IMR-90 (cell line): ENCODE results near the gene ROMO1.

Source experiments
- RFX5 ChIP-seq: IDR thresholded peaks from 2 replicates; pipeline ENCODE4 v1.8.0; 2012; ENCODE audit warnings: low read depth, mild to moderate bottlenecking, low read length, moderate library complexity
- TF ChIP-seq, protein P1 (sequence below): conservative IDR thresholded peaks from 2 replicates; pipeline ENCODE4 v1.5.1; 2012; ENCODE audit warnings: mild to moderate bottlenecking, low read depth, low read length, improper control_type of control experiment

DNA sequence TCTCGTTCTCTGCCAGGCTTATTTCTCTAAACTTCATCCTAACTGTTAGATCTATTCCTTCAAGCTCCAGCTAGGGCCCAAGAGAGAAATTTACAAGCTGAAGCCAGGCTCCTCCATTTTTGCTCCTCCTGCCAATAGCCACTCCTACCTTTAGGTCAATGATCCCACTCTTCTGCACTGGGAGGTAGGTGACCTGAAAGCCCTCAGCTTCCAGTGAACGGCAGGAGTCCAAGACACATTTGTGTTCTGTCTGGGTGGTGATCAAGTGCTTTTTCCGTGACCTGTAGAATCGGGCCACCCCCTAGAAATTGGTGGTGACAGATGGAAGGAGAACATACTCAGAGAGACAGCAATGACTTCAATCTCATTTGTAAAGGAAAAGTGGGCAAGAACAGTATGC lies 8.9 kb upstream of the ROMO1 start:
- TF ChIP-seq, protein P1, sequence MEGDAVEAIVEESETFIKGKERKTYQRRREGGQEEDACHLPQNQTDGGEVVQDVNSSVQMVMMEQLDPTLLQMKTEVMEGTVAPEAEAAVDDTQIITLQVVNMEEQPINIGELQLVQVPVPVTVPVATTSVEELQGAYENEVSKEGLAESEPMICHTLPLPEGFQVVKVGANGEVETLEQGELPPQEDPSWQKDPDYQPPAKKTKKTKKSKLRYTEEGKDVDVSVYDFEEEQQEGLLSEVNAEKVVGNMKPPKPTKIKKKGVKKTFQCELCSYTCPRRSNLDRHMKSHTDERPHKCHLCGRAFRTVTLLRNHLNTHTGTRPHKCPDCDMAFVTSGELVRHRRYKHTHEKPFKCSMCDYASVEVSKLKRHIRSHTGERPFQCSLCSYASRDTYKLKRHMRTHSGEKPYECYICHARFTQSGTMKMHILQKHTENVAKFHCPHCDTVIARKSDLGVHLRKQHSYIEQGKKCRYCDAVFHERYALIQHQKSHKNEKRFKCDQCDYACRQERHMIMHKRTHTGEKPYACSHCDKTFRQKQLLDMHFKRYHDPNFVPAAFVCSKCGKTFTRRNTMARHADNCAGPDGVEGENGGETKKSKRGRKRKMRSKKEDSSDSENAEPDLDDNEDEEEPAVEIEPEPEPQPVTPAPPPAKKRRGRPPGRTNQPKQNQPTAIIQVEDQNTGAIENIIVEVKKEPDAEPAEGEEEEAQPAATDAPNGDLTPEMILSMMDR: no peak
- no peak for TF ChIP-seq RFX5
